HFFc6 (cell line): Measurements from ENCODE around the gene SLC7A11. TPM values are rescaled to one million over a fixed set of nuclear protein-coding genes. Genes with fewer than 3 reads are reported as not detected.

ENCODE experiments used
- DNase-seq: peaks from one replicate; pipeline ENCODE4 v3.0.0-alpha.2; 2018
- H3K27ac Mint-ChIP-seq: 2 replicates; pipeline ENCODE4 v1.8.0; 2020; ENCODE audit warnings: mild to moderate bottlenecking, mixed read lengths
- H3K27me3 Mint-ChIP-seq: 2 replicates; pipeline ENCODE4 v1.8.0; 2021; ENCODE audit warnings: mild to moderate bottlenecking, moderate library complexity, mixed read lengths; ENCODE audit not compliant: insufficient read depth
- H3K36me3 Mint-ChIP-seq: 2 replicates; pipeline ENCODE4 v1.8.0; 2021; ENCODE audit warnings: low read depth, mixed read lengths
- H3K4me1 Mint-ChIP-seq: 2 replicates; pipeline ENCODE4 v1.8.0; 2020; ENCODE audit warnings: low read depth, mixed read lengths
- H3K4me3 Mint-ChIP-seq: 2 replicates; pipeline ENCODE4 v1.8.0; 2020; ENCODE audit warnings: mild to moderate bottlenecking, moderate library complexity, mixed read lengths
- H3K9me3 Mint-ChIP-seq: 2 replicates; pipeline ENCODE4 v1.8.0; 2020; ENCODE audit warnings: mild to moderate bottlenecking, mixed read lengths
- CTCF ChIP-seq: fragments of 200-600 bp; sonication (generic); IDR thresholded peaks from 2 replicates; pipeline ENCODE4 v1.5.0; 2021; ENCODE audit warnings: antibody characterized with exemption, mild to moderate bottlenecking
- total RNA-seq, 6 experiments: library from RNA; stranded (reverse); fragmentation: NEBNext Ultra II Directional; extraction: Animal tissue kit (Norgen Biotek cat#: 25700); gene quantifications; 2 replicates in 1 of 6; 3 replicates in 5 of 6; pipeline ENCODE4 v1.2.3, GENCODE V29; 2021

Gene SLC7A11
- total RNA-seq, 6 experiments from 2014 or later, result 12.0 to 66.1 (median 54.1) TPM

DNA sequence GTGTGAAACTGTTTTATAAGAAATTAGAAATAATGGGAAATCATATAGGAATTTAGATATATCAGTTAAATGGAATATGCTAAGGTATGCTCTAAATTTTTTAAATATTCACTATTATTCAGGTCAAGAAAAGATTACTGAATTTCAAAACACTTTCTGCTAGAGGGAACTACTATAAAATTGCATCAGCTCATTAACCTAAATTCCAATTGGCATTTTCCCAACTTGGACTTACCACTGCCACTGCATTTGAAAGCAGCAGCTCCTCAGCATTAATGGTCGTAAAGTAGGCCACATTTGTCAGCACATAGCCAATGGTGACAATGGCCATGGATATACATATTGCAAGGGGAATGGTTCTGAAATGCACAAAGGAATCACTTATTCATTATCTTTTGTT is 57.3 kb downstream of the SLC7A11 start:
- no peak for TF ChIP-seq CTCF
- no peak overlapping the region for H3K27ac Mint-ChIP-seq
- H3K9me3 Mint-ChIP-seq, result no peaks in the 10 kb centered on the region
- H3K4me1 Mint-ChIP-seq, result peaks cover 43% of the 10 kb centered on the region
- no peak overlapping the region for H3K4me3 Mint-ChIP-seq
- peaks cover 21% of the 10 kb centered on the region for H3K36me3 Mint-ChIP-seq
- no peaks in the 10 kb centered on the region for H3K27me3 Mint-ChIP-seq
- no peak for DNase-seq

GRCh38 chr4:138182838-138183426 is 59.2 kb downstream of the SLC7A11 start:
- Mint-ChIP-seq H3K4me1 (peaks cover 44% of the 10 kb centered on the region), H3K4me3 (no peak overlapping the region), H3K36me3 (peaks cover 36% of the 10 kb centered on the region), H3K9me3 (no peaks in the 10 kb centered on the region), H3K27me3 (no peaks in the 10 kb centered on the region), H3K27ac (peak overlapping the region; percentile 8; the same call in 1 of the 2 replicates)
- DNase-seq, result peak; percentile 66
- peak; percentile 84 for TF ChIP-seq CTCF

GRCh38 chr4:138181287-138181686 is 60.9 kb downstream of the SLC7A11 start:
- no peak for TF ChIP-seq CTCF
- Mint-ChIP-seq H3K4me1 (peaks cover 44% of the 10 kb centered on the region), H3K27me3 (no peaks in the 10 kb centered on the region), H3K4me3 (no peak overlapping the region), H3K9me3 (no peaks in the 10 kb centered on the region), H3K27ac (no peak overlapping the region), H3K36me3 (peaks cover 43% of the 10 kb centered on the region)
- no peak for DNase-seq

- Mint-ChIP-seq H3K4me3 (no peak overlapping the region), H3K36me3 (peaks cover 48% of the 10 kb centered on the region)
Observed at GRCh38 chr4:138178566-138178965, 63.6 kb downstream of the SLC7A11 start.

DNA sequence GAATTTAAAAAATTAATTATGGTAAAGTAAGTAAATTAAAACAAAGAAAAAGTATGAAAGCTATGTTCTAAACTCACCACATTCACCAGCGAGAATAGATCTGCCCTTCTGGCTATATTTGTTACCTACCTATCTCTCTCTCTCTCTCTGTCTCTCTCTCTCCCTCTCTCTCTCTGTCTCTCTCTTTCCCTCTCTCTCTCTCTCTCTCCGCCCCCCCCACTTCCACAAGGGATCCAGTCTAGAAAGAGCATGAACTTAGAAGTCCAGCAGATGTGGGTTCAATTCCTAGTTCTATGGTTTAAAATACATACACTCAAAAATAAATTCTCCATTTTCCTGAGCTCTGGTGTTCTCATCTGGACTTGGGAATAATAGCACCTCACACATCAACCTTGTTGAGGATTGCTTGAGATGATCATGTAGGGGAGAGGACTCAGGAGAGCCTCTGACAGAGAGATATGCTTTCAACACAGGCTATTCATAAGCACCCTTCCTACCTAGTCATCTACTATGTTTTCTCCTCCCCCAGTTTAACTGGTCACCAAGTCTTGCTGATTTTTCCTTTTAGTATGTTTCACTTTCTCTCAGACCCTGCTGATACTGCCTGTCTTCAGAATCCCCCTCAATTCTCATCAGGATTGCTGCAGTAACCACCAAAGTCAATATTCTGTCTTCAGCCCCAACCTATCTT is 64.7 kb downstream of the SLC7A11 start:
- no peaks in the 10 kb centered on the region for H3K9me3 Mint-ChIP-seq
- no peak overlapping the region; the same call in 1 of the 2 replicates for H3K27ac Mint-ChIP-seq
- H3K27me3 Mint-ChIP-seq, result no peaks in the 10 kb centered on the region; the same call in 1 of the 2 replicates
- H3K4me1 Mint-ChIP-seq, result peaks cover 40% of the 10 kb centered on the region
- DNase-seq, result no peak
- TF ChIP-seq CTCF, result no peak
- peaks cover 48% of the 10 kb centered on the region for H3K36me3 Mint-ChIP-seq
- H3K4me3 Mint-ChIP-seq, result no peak overlapping the region

More at GRCh38 chr4:138178566-138178965, 63.6 kb downstream of the SLC7A11 start:
- no peak overlapping the region for H3K27ac Mint-ChIP-seq
- no peaks in the 10 kb centered on the region for H3K9me3 Mint-ChIP-seq
- no peak for TF ChIP-seq CTCF
- H3K27me3 Mint-ChIP-seq, result no peaks in the 10 kb centered on the region
- peaks cover 49% of the 10 kb centered on the region for H3K4me1 Mint-ChIP-seq
- no peak for DNase-seq
